ENCODE data around the gene CAMTA1.

DNA sequence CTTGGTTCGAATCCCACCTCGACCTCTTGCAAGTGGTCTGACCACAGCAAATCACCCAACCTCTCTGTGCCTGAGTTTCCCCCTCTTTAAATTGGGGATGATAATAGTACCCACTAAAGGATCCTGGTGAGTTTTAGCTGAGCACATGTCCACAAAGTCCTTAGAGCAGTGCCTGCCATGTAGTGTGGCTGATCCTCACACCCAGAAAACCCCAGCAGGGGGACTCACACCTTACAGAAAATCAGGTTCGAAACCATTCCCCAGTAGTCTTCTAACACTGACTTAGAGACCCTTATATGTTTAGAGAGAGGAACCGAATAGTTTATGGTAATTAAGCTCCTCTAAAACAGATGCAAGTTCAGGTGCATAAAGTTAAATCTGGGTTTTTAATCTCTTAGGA is 89.0 kb downstream of the CAMTA1 start:
- TF ChIP-seq, protein P1, sequence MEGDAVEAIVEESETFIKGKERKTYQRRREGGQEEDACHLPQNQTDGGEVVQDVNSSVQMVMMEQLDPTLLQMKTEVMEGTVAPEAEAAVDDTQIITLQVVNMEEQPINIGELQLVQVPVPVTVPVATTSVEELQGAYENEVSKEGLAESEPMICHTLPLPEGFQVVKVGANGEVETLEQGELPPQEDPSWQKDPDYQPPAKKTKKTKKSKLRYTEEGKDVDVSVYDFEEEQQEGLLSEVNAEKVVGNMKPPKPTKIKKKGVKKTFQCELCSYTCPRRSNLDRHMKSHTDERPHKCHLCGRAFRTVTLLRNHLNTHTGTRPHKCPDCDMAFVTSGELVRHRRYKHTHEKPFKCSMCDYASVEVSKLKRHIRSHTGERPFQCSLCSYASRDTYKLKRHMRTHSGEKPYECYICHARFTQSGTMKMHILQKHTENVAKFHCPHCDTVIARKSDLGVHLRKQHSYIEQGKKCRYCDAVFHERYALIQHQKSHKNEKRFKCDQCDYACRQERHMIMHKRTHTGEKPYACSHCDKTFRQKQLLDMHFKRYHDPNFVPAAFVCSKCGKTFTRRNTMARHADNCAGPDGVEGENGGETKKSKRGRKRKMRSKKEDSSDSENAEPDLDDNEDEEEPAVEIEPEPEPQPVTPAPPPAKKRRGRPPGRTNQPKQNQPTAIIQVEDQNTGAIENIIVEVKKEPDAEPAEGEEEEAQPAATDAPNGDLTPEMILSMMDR (IDR thresholded peaks at IDR 0.05): no peak
- no peak for TF ChIP-seq POLR2A (IDR thresholded peaks at IDR 0.05)
- TF ChIP-seq POLR2AphosphoS5 (IDR thresholded peaks at IDR 0.05): no peak

All from prostate gland (tissue), 2 donors.